ENCODE data around the gene IGF2.

Gene IGF2

GRCh38 chr11:2101171-2101675 is 38.0 kb downstream of the IGF2 start:
- no peak for TF ChIP-seq POLR2AphosphoS5 (IDR thresholded peaks at IDR 0.05; ENCODE audit: low read depth)
- TF ChIP-seq CTCF (IDR thresholded peaks at IDR 0.05; ENCODE audit: insufficient read depth, low read length): no peak
- TF ChIP-seq, protein P1, sequence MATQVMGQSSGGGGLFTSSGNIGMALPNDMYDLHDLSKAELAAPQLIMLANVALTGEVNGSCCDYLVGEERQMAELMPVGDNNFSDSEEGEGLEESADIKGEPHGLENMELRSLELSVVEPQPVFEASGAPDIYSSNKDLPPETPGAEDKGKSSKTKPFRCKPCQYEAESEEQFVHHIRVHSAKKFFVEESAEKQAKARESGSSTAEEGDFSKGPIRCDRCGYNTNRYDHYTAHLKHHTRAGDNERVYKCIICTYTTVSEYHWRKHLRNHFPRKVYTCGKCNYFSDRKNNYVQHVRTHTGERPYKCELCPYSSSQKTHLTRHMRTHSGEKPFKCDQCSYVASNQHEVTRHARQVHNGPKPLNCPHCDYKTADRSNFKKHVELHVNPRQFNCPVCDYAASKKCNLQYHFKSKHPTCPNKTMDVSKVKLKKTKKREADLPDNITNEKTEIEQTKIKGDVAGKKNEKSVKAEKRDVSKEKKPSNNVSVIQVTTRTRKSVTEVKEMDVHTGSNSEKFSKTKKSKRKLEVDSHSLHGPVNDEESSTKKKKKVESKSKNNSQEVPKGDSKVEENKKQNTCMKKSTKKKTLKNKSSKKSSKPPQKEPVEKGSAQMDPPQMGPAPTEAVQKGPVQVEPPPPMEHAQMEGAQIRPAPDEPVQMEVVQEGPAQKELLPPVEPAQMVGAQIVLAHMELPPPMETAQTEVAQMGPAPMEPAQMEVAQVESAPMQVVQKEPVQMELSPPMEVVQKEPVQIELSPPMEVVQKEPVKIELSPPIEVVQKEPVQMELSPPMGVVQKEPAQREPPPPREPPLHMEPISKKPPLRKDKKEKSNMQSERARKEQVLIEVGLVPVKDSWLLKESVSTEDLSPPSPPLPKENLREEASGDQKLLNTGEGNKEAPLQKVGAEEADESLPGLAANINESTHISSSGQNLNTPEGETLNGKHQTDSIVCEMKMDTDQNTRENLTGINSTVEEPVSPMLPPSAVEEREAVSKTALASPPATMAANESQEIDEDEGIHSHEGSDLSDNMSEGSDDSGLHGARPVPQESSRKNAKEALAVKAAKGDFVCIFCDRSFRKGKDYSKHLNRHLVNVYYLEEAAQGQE (IDR thresholded peaks at IDR 0.05; ENCODE audit: insufficient replicate concordance, low read depth): no peak
- TF ChIP-seq SPI1 (IDR thresholded peaks at IDR 0.05; ENCODE audit: borderline replicate concordance, low read depth): no peak
- no peak for TF ChIP-seq GABPA (IDR thresholded peaks at IDR 0.05; ENCODE audit: low read depth)
- H3K27ac ChIP-seq (replicated peaks): no peak overlapping the region
- no peak for DNase-seq (ENCODE audit: low read depth in 1 of 2, low spot score in 1 of 2)

DNA sequence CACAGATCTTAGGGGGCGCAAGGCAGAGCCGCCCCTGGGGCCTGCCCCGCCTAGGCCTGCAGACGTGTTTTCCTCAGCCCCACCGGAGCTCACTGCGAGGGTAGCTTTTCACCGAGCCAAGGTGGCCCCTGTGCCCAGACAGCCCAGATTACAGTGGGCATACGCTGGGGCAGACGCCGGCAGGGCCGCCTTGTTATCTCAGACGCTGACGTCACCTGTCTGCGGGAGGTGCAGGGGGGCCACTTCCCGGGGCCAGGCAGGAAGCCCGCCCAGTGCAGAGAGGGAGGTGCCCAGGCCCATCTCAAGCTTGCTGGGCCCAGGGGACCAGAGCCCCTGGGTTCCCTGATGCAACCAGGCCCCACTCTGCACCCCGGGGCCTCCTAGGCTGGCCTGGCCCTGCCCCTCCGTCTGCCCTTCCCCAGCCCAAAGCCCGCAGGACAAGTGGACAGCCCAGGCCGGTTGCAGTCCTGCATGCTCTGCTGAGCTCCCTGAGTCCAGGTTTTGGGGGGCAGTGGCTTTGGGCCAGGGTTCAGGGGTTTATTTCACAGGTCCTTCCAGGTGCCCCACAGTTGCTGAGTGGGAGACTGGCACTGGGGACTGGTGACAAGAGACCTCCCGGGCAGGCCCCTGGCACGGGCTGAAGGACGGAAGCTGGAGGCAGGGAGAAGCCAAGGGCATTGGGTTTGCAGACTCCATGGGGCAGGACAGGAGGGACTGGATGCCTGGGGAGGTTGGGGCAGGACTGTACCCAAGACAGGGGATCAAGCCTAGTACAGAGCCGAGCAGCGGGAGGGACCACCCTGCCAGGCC is 38.6 kb downstream of the IGF2 start:
- Histone ChIP-seq H3K27ac (replicated peaks) (no peak overlapping the region), H3K27me3 (ENCODE audit: insufficient read depth, poor library complexity, severe bottlenecking) (peaks cover 29% of the 10 kb centered on the region), H3K4me3 (replicated peaks; ENCODE audit: insufficient read depth, low read length) (no peak overlapping the region)
- DNase-seq (ENCODE audit: low read depth in 1 of 2, low spot score in 1 of 2): no peak
- TF ChIP-seq, protein P1 (IDR thresholded peaks at IDR 0.05; ENCODE audit: insufficient replicate concordance, low read depth): no peak
- TF ChIP-seq POLR2AphosphoS5 (IDR thresholded peaks at IDR 0.05; ENCODE audit: low read depth) (no peak), GABPA (IDR thresholded peaks at IDR 0.05; ENCODE audit: low read depth) (no peak), SPI1 (IDR thresholded peaks at IDR 0.05; ENCODE audit: borderline replicate concordance, low read depth) (no peak), CTCF (IDR thresholded peaks at IDR 0.05; ENCODE audit: insufficient read depth, low read length) (no peak)

More at GRCh38 chr11:2101171-2101675, 38.0 kb downstream of the IGF2 start:
- Histone ChIP-seq H3K4me3 (replicated peaks; ENCODE audit: insufficient read depth, low read length) (no peak overlapping the region), H3K27me3 (ENCODE audit: insufficient read depth, poor library complexity, severe bottlenecking) (peaks cover 28% of the 10 kb centered on the region)

DNA sequence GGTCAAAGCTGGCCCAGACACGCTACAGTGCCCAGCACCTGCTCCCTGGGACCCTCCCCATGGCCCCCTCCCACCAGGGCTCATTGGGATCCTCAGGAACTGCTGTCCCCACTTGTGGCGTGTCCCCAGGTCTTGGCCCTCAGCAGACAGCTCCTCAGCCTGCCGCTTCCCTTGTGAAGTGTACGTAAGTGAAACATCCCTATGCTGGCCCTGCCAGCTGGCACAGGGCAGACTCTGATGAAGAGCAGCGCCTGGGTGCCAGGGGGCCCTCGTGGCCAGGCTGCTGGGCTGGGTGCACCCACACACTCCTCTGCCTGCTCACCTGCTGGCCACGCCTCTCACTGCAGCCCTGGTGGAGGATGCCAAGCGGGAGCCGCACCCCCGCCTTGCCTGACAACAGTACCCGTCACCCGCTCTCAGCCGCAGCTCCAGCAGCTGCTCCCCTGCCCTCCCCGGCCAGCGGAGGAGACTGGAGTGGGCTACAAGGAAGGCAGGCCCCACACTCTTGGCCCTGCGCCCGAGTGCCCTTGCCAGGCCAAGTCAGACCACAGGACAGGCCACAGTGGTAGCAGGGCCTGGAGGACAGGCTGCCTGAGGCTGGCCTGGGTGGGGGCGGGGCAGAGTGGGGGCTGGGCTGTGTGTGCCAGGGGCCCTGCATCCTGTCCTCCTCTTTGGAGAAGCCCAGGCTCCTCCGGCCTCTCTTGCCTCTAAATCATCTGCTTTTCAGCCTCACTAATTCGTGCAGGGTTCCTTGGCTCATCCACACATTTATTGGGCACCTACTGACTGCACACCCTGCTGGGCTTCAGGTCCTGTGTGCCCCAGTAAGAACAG is 39.5 kb downstream of the IGF2 start:
- DNase-seq (ENCODE audit: low read depth in 1 of 2, low spot score in 1 of 2): no peak
- no peak overlapping the region for H3K27ac ChIP-seq (replicated peaks)
- TF ChIP-seq GABPA (IDR thresholded peaks at IDR 0.05; ENCODE audit: low read depth): no peak
- TF ChIP-seq, protein P1 (IDR thresholded peaks at IDR 0.05; ENCODE audit: insufficient replicate concordance, low read depth): no peak
- no peak for TF ChIP-seq SPI1 (IDR thresholded peaks at IDR 0.05; ENCODE audit: borderline replicate concordance, low read depth)
- no peak for TF ChIP-seq CTCF (IDR thresholded peaks at IDR 0.05; ENCODE audit: insufficient read depth, low read length)
- TF ChIP-seq POLR2AphosphoS5 (IDR thresholded peaks at IDR 0.05; ENCODE audit: low read depth): no peak
- no peak overlapping the region for H3K4me3 ChIP-seq (replicated peaks; ENCODE audit: insufficient read depth, low read length)
- H3K27me3 ChIP-seq (ENCODE audit: insufficient read depth, poor library complexity, severe bottlenecking): peaks cover 29% of the 10 kb centered on the region

Measured in HL-60 (cell line).